WI38 (cell line): ENCODE data around the gene SETD3.

Source experiments
- H3K4me3 ChIP-seq: 2 replicates; pipeline ENCODE4 v1.5.1; 2011; ENCODE audit warnings: low read depth, mild to moderate bottlenecking, control low read depth, low read length
- CTCF ChIP-seq: IDR thresholded peaks from 2 replicates; pipeline ENCODE4 v1.5.1; 2012; ENCODE audit warnings: low read depth, mild to moderate bottlenecking, control low read depth, low read length

Gene SETD3

GRCh38 chr14:99524091-99524661, 43.5 kb upstream of the SETD3 start:
- no peak for TF ChIP-seq CTCF
- no peak overlapping the region for H3K4me3 ChIP-seq

GRCh38 chr14:99523704-99524055, 43.0 kb upstream of the SETD3 start:
- no peak overlapping the region for H3K4me3 ChIP-seq
- no peak for TF ChIP-seq CTCF

- no peak for TF ChIP-seq CTCF
- H3K4me3 ChIP-seq, result peak overlapping the region; percentile 23; the same call in 1 of the 2 replicates
Observed at GRCh38 chr14:99522934-99523703, 42.5 kb upstream of the SETD3 start.

- TF ChIP-seq CTCF, result no peak
- H3K4me3 ChIP-seq, result peak overlapping the region; percentile 23
Observed at GRCh38 chr14:99522457-99522891, 41.8 kb upstream of the SETD3 start.

GRCh38 chr14:99522025-99522401, 41.4 kb upstream of the SETD3 start:
- TF ChIP-seq CTCF, result no peak
- H3K4me3 ChIP-seq, result no peak overlapping the region

GRCh38 chr14:99521176-99522024, 40.7 kb upstream of the SETD3 start:
- no peak overlapping the region for H3K4me3 ChIP-seq
- TF ChIP-seq CTCF, result no peak

GRCh38 chr14:99520571-99521081, 40.0 kb upstream of the SETD3 start:
- no peak for TF ChIP-seq CTCF
- no peak overlapping the region for H3K4me3 ChIP-seq
